ENCODE measurements around the gene OPN1SW.

- TF ChIP-seq CTCF (IDR thresholded peaks at IDR 0.05) (no peak), POLR2A (IDR thresholded peaks at IDR 0.05) (no peak)
These were observed 34.9 kb upstream of the OPN1SW start for GRCh38 chr7:128810473-128810872.

Data from Peyer's patch (tissue), 4 donors.